PC-9 (cell line): ENCODE data around the gene USP26. TPM values are rescaled to one million over a fixed set of nuclear protein-coding genes. Genes with fewer than 3 reads are reported as not detected.
A peak's percentile ranks its signal among the peaks of the same experiment; 100 is the strongest.
"Not testable (repeated sequence)": the region's sequence is repeated elsewhere in the genome, so short reads cannot be mapped to it uniquely, and the experiment has no call there.

ENCODE experiments used
- BruUV-seq: library from RNA; stranded (reverse); fragments of 400-500 nt; replicated peaks from 2 replicates; lab custom pipeline; 2021; lab: Mats Ljungman, UMichigan
- CTCF ChIA-PET: fragments of 300-600 bp; sonication (Branson Sonifier 250); formaldehyde crosslinking; loops from one replicate; lab custom pipeline; 2022; ENCODE audit warnings: antibody characterized with exemption; lab: Charles Lee
- POLR2A ChIA-PET: fragments of 300-600 bp; sonication (Branson Sonifier 250); formaldehyde crosslinking; loops from one replicate; lab custom pipeline; 2022; ENCODE audit warnings: antibody characterized with exemption; ENCODE audit not compliant: unreplicated experiment; lab: Charles Lee
- DNase-seq, 2 experiments: peaks; one replicate each; pipeline versions ENCODE4 v3.0.0 to v3.0.0-alpha.2; 2015 to 2022; ENCODE audit warnings: mixed read lengths in 1 of 2
- H2AFZ ChIP-seq: fragments of 200-600 bp; sonication (generic); 2 replicates; pipeline ENCODE4 v1.8.1; 2017; ENCODE audit warnings: antibody characterized with exemption
- H3F3A ChIP-seq: fragments of 200-600 bp; sonication (generic); 2 replicates; pipeline ENCODE4 v1.8.1; 2017; ENCODE audit warnings: antibody characterized with exemption, mild to moderate bottlenecking, low read depth; ENCODE audit not compliant: insufficient read depth
- H3K27ac ChIP-seq: fragments of 200-600 bp; sonication (generic); 2 replicates; pipeline ENCODE4 v1.6.1; 2016; ENCODE audit warnings: mixed run types
- H3K27me3 ChIP-seq: fragments of 200-600 bp; sonication (generic); 2 replicates; pipeline ENCODE4 v1.6.1; 2016; ENCODE audit warnings: low read depth, mixed run types; ENCODE audit not compliant: insufficient read depth
- H3K36me3 ChIP-seq: fragments of 200-600 bp; sonication (generic); 2 replicates; pipeline ENCODE4 v1.6.1; 2016; ENCODE audit warnings: low read depth, mixed run types
- H3K4me1 ChIP-seq: fragments of 200-600 bp; sonication (generic); replicated peaks from 2 replicates; pipeline ENCODE4 v1.6.1; 2016; ENCODE audit warnings: mixed run types; ENCODE audit not compliant: insufficient read depth
- H3K4me2 ChIP-seq: fragments of 200-600 bp; sonication (generic); 2 replicates; pipeline ENCODE4 v1.6.1; 2017; ENCODE audit warnings: mixed run types
- H3K4me3 ChIP-seq: fragments of 200-600 bp; sonication (generic); 2 replicates; pipeline ENCODE4 v1.6.1; 2016; ENCODE audit warnings: mixed run types
- H3K79me2 ChIP-seq: fragments of 200-600 bp; sonication (generic); 2 replicates; pipeline ENCODE4 v1.6.1; 2017; ENCODE audit warnings: low read depth, mixed run types
- H3K9me2 ChIP-seq: fragments of 200-600 bp; sonication (generic); 2 replicates; pipeline ENCODE4 v1.8.1; 2017; ENCODE audit warnings: mild to moderate bottlenecking; ENCODE audit not compliant: insufficient read depth
- H3K9me3 ChIP-seq: fragments of 200-600 bp; sonication (generic); 2 replicates; pipeline ENCODE4 v1.8.1; 2016; ENCODE audit warnings: low read depth; ENCODE audit not compliant: insufficient read depth
- H4K20me1 ChIP-seq: fragments of 200-600 bp; sonication (generic); 2 replicates; pipeline ENCODE4 v1.8.1; 2017; ENCODE audit not compliant: insufficient read depth
- EZH2 ChIP-seq: fragments of 200-600 bp; sonication (generic); IDR thresholded peaks from 2 replicates; pipeline ENCODE4 v1.8.0; 2017; ENCODE audit warnings: antibody characterized with exemption, low read depth
- intact Hi-C: fragments of 100-400 bp; cut with micrococcal nuclease; formaldehyde crosslinking; loops from one replicate; pipeline ENCODE4 v1.10.0; 2022; ENCODE audit not compliant: unreplicated experiment
- total RNA-seq: library from RNA; stranded (reverse); gene quantifications from 2 replicates; pipeline ENCODE4 v1.2.3, GENCODE V29; 2021
- TF ChIP-seq, protein P1 (sequence below): fragments of 200-600 bp; sonication (generic); conservative IDR thresholded peaks from 2 replicates; pipeline ENCODE4 v1.6.1; 2017; ENCODE audit warnings: mixed run types, antibody characterized with exemption, mild to moderate bottlenecking, moderate library complexity

The USP26 gene
- total RNA-seq, 1 experiment from 2014 or later = not detected

DNA sequence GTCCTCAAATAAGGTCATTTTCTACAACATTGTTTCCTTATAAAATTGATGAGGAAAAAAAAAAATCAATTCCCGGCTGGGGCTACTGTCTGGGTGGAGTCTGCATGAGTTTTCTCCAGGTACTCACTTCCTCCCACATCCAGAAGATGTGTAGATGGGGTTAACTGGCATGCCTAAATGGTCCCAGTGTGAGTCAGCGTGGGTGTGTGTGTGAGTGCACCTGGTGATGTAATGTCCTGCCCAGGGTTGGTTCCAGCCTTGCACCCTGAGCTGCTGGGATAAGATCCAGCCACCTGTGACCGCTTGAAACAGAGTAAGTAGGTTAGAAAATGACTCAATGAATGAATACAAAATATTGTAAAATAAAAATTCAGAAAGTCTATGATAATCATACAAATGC lies 11.1 kb downstream of the USP26 start:
- H3K4me2 ChIP-seq = peak overlapping the region; percentile 3; the same call in 1 of the 2 replicates
- no peaks in the 10 kb centered on the region for H4K20me1 ChIP-seq
- intact Hi-C loops = no loop called here
- H2AFZ ChIP-seq = no peak overlapping the region
- H3K9me3 ChIP-seq = no peaks in the 10 kb centered on the region
- no peaks in the 10 kb centered on the region for H3K27me3 ChIP-seq
- peaks cover 32% of the 10 kb centered on the region for H3K4me1 ChIP-seq
- H3K36me3 ChIP-seq = no peaks in the 10 kb centered on the region
- POLR2A ChIA-PET = no interaction called here
- H3K9me2 ChIP-seq = no peaks in the 10 kb centered on the region
- CTCF ChIA-PET = interaction anchor here (1.0 kb wide), 1 partner anchor 707 kb away, joined by 5 read pairs; no protein-coding TSS in a partner anchor
- no TSS peak for BruUV-seq
- TF ChIP-seq, protein P1, sequence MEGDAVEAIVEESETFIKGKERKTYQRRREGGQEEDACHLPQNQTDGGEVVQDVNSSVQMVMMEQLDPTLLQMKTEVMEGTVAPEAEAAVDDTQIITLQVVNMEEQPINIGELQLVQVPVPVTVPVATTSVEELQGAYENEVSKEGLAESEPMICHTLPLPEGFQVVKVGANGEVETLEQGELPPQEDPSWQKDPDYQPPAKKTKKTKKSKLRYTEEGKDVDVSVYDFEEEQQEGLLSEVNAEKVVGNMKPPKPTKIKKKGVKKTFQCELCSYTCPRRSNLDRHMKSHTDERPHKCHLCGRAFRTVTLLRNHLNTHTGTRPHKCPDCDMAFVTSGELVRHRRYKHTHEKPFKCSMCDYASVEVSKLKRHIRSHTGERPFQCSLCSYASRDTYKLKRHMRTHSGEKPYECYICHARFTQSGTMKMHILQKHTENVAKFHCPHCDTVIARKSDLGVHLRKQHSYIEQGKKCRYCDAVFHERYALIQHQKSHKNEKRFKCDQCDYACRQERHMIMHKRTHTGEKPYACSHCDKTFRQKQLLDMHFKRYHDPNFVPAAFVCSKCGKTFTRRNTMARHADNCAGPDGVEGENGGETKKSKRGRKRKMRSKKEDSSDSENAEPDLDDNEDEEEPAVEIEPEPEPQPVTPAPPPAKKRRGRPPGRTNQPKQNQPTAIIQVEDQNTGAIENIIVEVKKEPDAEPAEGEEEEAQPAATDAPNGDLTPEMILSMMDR = no peak
- TF ChIP-seq EZH2 = no peak
- peak; percentile 57 to 79 for DNase-seq
- peaks cover 20% of the 10 kb centered on the region; the same call in 1 of the 2 replicates for H3F3A ChIP-seq
- no peaks in the 10 kb centered on the region for H3K79me2 ChIP-seq
- no peak overlapping the region for H3K27ac ChIP-seq
- no peak overlapping the region for H3K4me3 ChIP-seq

DNA sequence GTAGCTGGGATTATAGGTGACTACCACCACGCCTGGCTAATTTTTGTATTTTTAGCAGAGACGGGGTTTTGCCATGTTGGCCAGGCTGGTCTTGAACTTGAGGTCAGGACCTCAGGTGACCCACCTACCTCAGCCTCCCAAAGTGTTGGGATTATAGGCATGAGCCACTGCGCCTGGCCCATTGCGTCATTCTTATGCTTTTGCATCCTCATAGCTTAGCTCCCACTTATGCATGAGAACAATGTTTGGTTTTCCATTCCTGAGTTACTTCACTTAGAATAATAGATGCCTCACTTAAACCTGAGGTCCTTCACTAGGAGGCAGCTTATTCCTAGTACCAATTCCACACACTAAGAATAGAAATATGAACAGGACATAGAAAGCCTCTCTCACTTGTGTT lies 11.9 kb downstream of the USP26 start:
- H3K9me3 ChIP-seq, H3K27ac ChIP-seq, H4K20me1 ChIP-seq, H3K4me2 ChIP-seq, H3K4me3 ChIP-seq, intact Hi-C loops, H3K9me2 ChIP-seq, BruUV-seq, H3K36me3 ChIP-seq, CTCF ChIA-PET, H3K79me2 ChIP-seq, POLR2A ChIA-PET, H2AFZ ChIP-seq, H3K27me3 ChIP-seq, DNase-seq: not testable (repeated sequence)
- H3K4me1 ChIP-seq = peaks cover 24% of the 10 kb centered on the region
- H3F3A ChIP-seq = peaks cover 20% of the 10 kb centered on the region; the same call in 1 of the 2 replicates

DNA sequence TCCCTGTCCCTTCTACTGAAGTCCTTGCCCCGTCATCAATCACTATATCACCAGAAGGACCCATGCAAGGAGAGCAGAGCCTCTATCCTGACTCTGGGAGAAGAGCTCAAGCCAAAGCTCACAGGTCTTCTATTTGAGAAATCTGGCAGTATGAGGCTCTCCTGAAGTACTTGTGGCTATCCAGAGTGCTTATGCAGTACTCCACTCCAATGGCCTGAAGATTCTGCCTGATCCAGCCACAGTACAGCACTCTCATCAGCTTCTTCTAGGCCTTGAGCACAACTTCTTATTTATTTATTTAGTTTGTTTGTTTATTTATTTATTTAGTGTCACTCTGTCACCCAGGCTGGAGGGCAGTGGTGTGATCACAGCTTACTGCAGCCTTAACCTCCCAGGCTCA lies 13.0 kb downstream of the USP26 start:
- Histone ChIP-seq H3K4me2 (no peak overlapping the region), H3K4me3 (no peak overlapping the region), H3F3A (peaks cover 8% of the 10 kb centered on the region; the same call in 1 of the 2 replicates), H3K79me2 (no peaks in the 10 kb centered on the region), H3K9me3 (no peaks in the 10 kb centered on the region), H3K9me2 (no peaks in the 10 kb centered on the region), H2AFZ (no peak overlapping the region), H3K27me3 (no peaks in the 10 kb centered on the region), H3K36me3 (no peaks in the 10 kb centered on the region), H3K27ac (no peak overlapping the region), H4K20me1 (no peaks in the 10 kb centered on the region), H3K4me1 (peaks cover 14% of the 10 kb centered on the region)
- no peak for TF ChIP-seq EZH2
- TF ChIP-seq, protein P1 = no peak
- POLR2A ChIA-PET = no interaction called here
- CTCF ChIA-PET = no interaction called here
- DNase-seq = no peak
- intact Hi-C loops = no loop called here
- no TSS peak for BruUV-seq

DNA sequence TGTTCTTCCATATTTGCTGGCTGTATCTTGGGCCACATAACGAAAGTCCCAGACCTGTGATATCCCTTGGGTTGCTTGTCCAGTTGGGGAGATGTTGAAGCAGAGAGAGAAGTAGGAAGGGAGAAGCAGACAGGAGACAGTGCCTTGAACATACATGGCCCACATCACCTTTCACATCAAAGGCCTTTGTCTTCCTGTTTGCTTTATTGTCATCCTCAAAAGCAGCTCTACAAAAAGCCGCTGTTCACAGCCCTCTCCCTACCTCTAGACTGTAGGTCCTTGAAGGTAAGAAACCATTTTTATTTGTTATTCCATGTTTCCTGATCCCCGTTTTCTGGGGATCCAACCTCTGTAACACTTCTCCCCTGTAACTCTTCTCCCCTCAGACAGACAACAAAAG lies 14.9 kb downstream of the USP26 start:
- TF ChIP-seq, protein P1 = no peak
- no peak for TF ChIP-seq EZH2
- no TSS peak for BruUV-seq
- no peak overlapping the region for H3K27ac ChIP-seq
- H3K27me3 ChIP-seq = no peaks in the 10 kb centered on the region
- no peak for DNase-seq
- no peaks in the 10 kb centered on the region for H3K9me2 ChIP-seq
- peaks cover 7% of the 10 kb centered on the region; the same call in 1 of the 2 replicates for H3F3A ChIP-seq
- intact Hi-C loops = no loop called here
- H3K4me1 ChIP-seq = peaks cover 14% of the 10 kb centered on the region
- no peaks in the 10 kb centered on the region for H3K79me2 ChIP-seq
- ChIA-PET POLR2A (no interaction called here), CTCF (no interaction called here)
- no peaks in the 10 kb centered on the region for H3K36me3 ChIP-seq
- H4K20me1 ChIP-seq = no peaks in the 10 kb centered on the region
- no peak overlapping the region for H3K4me2 ChIP-seq
- H3K4me3 ChIP-seq = no peak overlapping the region
- peaks cover 9% of the 10 kb centered on the region; the same call in 1 of the 2 replicates for H3K9me3 ChIP-seq
- H2AFZ ChIP-seq = no peak overlapping the region; the same call in 1 of the 2 replicates

DNA sequence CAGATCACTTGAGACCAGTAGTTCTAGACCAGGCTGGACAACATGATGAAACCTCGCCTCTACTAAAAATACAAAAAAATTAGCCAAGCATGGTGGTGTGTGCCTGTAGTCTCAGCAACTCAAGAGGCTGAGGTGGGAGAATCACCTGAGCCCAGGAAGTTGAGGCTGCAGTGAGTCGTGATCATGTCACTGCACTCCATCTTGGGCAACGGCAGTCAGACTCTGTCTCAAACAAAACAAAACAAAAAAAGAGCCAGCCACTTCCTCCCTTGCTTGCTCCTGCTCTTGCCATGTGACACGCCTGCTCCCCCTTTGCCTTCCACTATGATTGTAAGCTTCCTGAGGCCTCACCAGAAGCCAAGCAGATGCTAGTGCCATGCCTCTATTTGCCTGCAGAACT lies 19.1 kb downstream of the USP26 start:
- H3K36me3 ChIP-seq, H3K4me1 ChIP-seq, H3K79me2 ChIP-seq, POLR2A ChIA-PET, CTCF ChIA-PET, H3F3A ChIP-seq, intact Hi-C loops, H3K4me2 ChIP-seq, H3K9me3 ChIP-seq, H3K27me3 ChIP-seq, DNase-seq, BruUV-seq, H4K20me1 ChIP-seq, H2AFZ ChIP-seq, H3K27ac ChIP-seq, H3K4me3 ChIP-seq, H3K9me2 ChIP-seq: not testable (repeated sequence)
